Adrenal gland (tissue), 5 donors: ENCODE results near the gene ZNF561.
"Not testable (repeated sequence)": the region's sequence is repeated elsewhere in the genome, so short reads cannot be mapped to it uniquely, and the experiment has no call there.

Source experiments
- CTCF ChIP-seq, 6 experiments: fragments of 450-650 bp in 4 of 6; fragments of 200-600 bp in 2 of 6; sonication (generic) in 1 of 6; IDR thresholded peaks; 1 replicate in 5 of 6; 2 replicates in 1 of 6; pipeline versions ENCODE4 v1.5.1 to v1.8.0; 2016 to 2021; ENCODE audit warnings: antibody characterized with exemption in 6 of 6, mild to moderate bottlenecking in 2 of 6, moderate library complexity in 1 of 6
- POLR2A ChIP-seq, 2 donors: fragments of 450-650 bp; IDR thresholded peaks; one replicate each; pipeline ENCODE4 v1.6.1; 2017; ENCODE audit warnings: antibody characterized with exemption in 2 of 2, mild to moderate bottlenecking in 2 of 2, moderate library complexity in 1 of 2
- donor health status: DM: no; HTN: no; CAD: no.

GRCh38 chr19:9582081-9582725, 38.8 kb downstream of the ZNF561 start:
- TF ChIP-seq CTCF, POLR2A (IDR thresholded peaks at IDR 0.05): not testable (repeated sequence)
